HG03196 (cell line): ENCODE measurements around the gene LSM2.

Source experiments
- ATAC-seq: cut with Tn5 transposase; IDR thresholded peaks from one replicate; pipeline ENCODE4 v1.9.1; 2021; ENCODE audit not compliant: unreplicated experiment

The LSM2 gene

GRCh38 chr6:31752739-31753319 lies 53.9 kb downstream of the LSM2 start:
- no peak for ATAC-seq

DNA sequence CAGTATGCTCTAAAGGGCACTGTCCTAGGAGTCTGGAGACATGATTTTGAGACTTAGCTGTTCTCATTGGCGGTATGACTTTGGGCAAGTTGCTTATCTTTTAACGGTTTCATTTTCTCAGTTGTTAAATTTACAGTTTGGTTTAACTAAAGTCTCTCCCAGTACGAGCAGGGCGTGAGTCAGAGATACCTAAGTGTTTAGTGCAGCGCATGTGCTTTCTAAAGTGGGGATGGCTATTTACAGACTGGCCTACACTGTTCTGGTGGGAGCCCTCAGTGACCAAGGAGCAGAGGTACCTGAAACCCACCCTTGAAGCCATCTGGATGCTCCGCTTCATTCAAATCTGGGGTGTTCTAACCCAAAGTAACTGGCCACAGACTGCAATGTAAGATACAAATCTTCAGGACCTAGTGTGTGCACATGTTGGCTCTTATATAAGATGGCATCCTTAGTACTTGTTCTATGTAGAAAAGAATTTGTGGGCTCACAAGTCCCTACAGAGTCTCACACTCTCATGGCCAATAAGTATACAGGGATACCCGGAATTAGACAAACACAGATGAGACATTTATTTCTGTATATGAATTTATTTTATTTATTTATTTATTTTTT lies 56.2 kb downstream of the LSM2 start:
- ATAC-seq: no peak

DNA sequence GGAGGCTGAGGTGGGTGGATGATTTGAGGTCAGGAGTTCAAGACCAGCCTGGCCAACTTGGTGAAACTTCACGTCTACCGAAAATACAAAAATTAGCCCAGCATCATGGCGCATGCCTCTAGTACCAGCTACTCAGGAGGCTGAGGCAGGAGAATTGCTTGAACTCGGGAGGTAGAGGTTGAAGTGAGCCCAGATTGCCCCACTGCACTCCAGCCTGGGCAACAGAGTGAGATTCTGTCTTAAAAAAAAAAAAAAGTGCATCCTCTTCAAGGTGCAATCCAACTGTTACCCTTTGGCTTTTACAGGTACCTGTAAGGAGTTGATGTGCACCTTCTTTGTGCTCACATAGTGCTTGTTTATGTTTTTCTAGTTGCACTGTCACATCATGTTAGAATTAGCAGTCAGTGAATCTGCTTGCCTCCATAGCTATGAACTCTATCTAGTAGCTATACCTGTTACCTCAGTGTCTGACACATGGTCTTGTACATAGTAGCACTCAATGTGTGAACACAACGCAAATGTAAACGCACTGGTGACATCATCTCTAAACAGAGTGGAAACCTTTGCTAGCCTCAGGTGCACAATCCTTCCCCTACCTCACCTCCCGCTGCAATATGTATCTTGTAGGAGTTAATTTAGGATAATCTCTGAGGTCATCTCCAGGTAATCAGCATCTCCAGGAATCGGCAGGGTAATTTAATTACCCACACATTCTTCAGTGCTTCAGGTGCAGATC lies 57.3 kb downstream of the LSM2 start:
- no peak for ATAC-seq
